Progenitor cell of endocrine pancreas (in vitro differentiated cells): ENCODE data around the gene FGB. TPM values are rescaled to one million over a fixed set of nuclear protein-coding genes. Genes with fewer than 3 reads are reported as not detected.
A peak's percentile ranks its signal among the peaks of the same experiment; 100 is the strongest.

Experiments used
- DNase-seq: peaks from one replicate; pipeline ENCODE4 v3.0.0; 2021; ENCODE audit warnings: low spot score; ENCODE audit not compliant: unreplicated experiment
- H3K27ac Mint-ChIP-seq: 2 replicates; pipeline ENCODE4 v1.8.0; 2021; ENCODE audit warnings: mild to moderate bottlenecking, moderate library complexity, mixed read lengths
- H3K27me3 Mint-ChIP-seq: 2 replicates; pipeline ENCODE4 v1.8.0; 2021; ENCODE audit warnings: mixed read lengths
- H3K36me3 Mint-ChIP-seq: 2 replicates; pipeline ENCODE4 v1.8.0; 2022; ENCODE audit warnings: mixed read lengths; ENCODE audit not compliant: insufficient read depth
- H3K4me1 Mint-ChIP-seq: 2 replicates; pipeline ENCODE4 v1.8.0; 2021; ENCODE audit warnings: low read depth, mixed read lengths
- H3K4me3 Mint-ChIP-seq: 2 replicates; pipeline ENCODE4 v1.8.0; 2021; ENCODE audit warnings: low read depth, mild to moderate bottlenecking, moderate library complexity, mixed read lengths
- H3K9me3 Mint-ChIP-seq: 2 replicates; pipeline ENCODE4 v1.8.0; 2021; ENCODE audit warnings: low read depth, mixed read lengths
- CTCF ChIP-seq: fragments of 200-600 bp; sonication (generic); IDR thresholded peaks from one replicate; pipeline ENCODE4 v1.5.0; 2021; ENCODE audit warnings: antibody characterized with exemption, mild to moderate bottlenecking; ENCODE audit not compliant: unreplicated experiment
- total RNA-seq: library from RNA; stranded (reverse); gene quantifications from 2 replicates; pipeline ENCODE4 v1.2.1, GENCODE V29; 2021

The FGB gene
- total RNA-seq, 1 donor from 2014 or later, result 37.7 TPM

GRCh38 chr4:154616731-154617130, 53.9 kb downstream of the FGB start:
- Mint-ChIP-seq H3K4me1 (peaks cover 38% of the 10 kb centered on the region), H3K27me3 (peaks cover 4% of the 10 kb centered on the region), H3K4me3 (no peak overlapping the region), H3K9me3 (no peaks in the 10 kb centered on the region), H3K36me3 (no peaks in the 10 kb centered on the region), H3K27ac (no peak overlapping the region)
- no peak for TF ChIP-seq CTCF
- DNase-seq, result no peak

GRCh38 chr4:154617820-154618317, 55.1 kb downstream of the FGB start:
- H3K27me3 Mint-ChIP-seq, result peaks cover 4% of the 10 kb centered on the region
- no peak overlapping the region for H3K4me3 Mint-ChIP-seq
- TF ChIP-seq CTCF, result no peak
- H3K36me3 Mint-ChIP-seq, result no peaks in the 10 kb centered on the region
- H3K9me3 Mint-ChIP-seq, result no peaks in the 10 kb centered on the region
- peak overlapping the region; percentile 89 for H3K27ac Mint-ChIP-seq
- DNase-seq, result no peak
- peaks cover 32% of the 10 kb centered on the region for H3K4me1 Mint-ChIP-seq

- Mint-ChIP-seq H3K27ac (peak overlapping the region; percentile 89), H3K4me3 (no peak overlapping the region), H3K4me1 (peaks cover 37% of the 10 kb centered on the region), H3K36me3 (no peaks in the 10 kb centered on the region), H3K9me3 (no peaks in the 10 kb centered on the region), H3K27me3 (peaks cover 7% of the 10 kb centered on the region)
- peak; percentile 86 for TF ChIP-seq CTCF
- DNase-seq, result peak; percentile 45
Observed at GRCh38 chr4:154618708-154619315, 56.0 kb downstream of the FGB start.

DNA sequence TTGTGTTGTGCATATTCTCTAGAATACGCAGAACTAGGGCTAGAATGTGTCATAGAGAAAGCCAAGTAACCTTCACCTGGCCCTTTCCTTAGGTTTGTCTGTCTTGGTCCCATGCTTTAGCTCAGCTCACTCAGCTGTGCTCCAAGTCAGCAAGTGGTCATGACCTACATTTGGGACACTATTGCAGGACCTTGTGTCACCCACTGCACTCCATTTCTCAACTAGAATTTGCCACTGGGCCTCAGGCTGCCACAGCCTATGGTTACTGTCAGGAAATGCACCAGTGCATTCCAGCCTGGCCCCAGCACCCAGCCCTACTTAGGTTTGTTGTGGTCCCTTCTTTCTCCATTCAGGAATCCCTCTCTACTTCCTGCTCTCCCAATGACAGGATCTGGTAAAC, 57.3 kb downstream of the FGB start:
- Mint-ChIP-seq H3K27ac (no peak overlapping the region), H3K27me3 (peaks cover 12% of the 10 kb centered on the region), H3K9me3 (no peaks in the 10 kb centered on the region), H3K4me3 (no peak overlapping the region), H3K4me1 (peaks cover 36% of the 10 kb centered on the region), H3K36me3 (no peaks in the 10 kb centered on the region)
- DNase-seq, result no peak
- no peak for TF ChIP-seq CTCF

Other genes with a start within 250 kb of the FGB start
- gene DCHS2, start 71.2 kb upstream of the FGB start, total RNA-seq, result 0.43 and 0.64 TPM in 2 replicates
- 96.3 and 102 TPM in 2 replicates for gene PLRG1, start 12.6 kb upstream of the FGB start, total RNA-seq
- gene FGA, start 27.7 kb downstream of the FGB start, total RNA-seq, result 13.5 and 18.2 TPM in 2 replicates
- 7.4 and 14.0 TPM in 2 replicates for gene FGG, start 49.6 kb downstream of the FGB start, total RNA-seq
- gene LRAT, start 181.0 kb downstream of the FGB start, total RNA-seq, result 22.6 and 23.3 TPM in 2 replicates
- gene RBM46, start 218.3 kb downstream of the FGB start, total RNA-seq, result 0.62 and 0.98 TPM in 2 replicates